Astrocyte (in vitro differentiated cells and primary cell): ENCODE results near the gene SYNM. TPM values are rescaled to one million over a fixed set of nuclear protein-coding genes. Genes with fewer than 3 reads are reported as not detected.

Source experiments
- DNase-seq: peaks from one replicate; pipeline ENCODE4 v3.0.0-alpha.2; 2010; ENCODE audit warnings: low read depth
- FAIRE-seq: peaks from 2 replicates; lab custom pipeline; 2011; peaks lifted over from hg19 to GRCh38; lab: Jason Lieb, UNC
- H2AFZ ChIP-seq: 2 replicates; pipeline ENCODE4 v1.6.0; 2012; ENCODE audit warnings: low read depth, low read length, inconsistent platforms
- H3K27ac ChIP-seq: 2 replicates; pipeline ENCODE4 v1.5.1; 2011; ENCODE audit warnings: low read depth, low read length, inconsistent platforms
- H3K27me3 ChIP-seq: 2 replicates; pipeline ENCODE4 v1.6.0; 2011; ENCODE audit warnings: low read length, inconsistent platforms; ENCODE audit not compliant: insufficient read depth
- H3K36me3 ChIP-seq: 2 replicates; pipeline ENCODE4 v1.5.1; 2011; ENCODE audit warnings: low read length, inconsistent platforms; ENCODE audit not compliant: insufficient read depth
- H3K4me1 ChIP-seq: 2 replicates; pipeline ENCODE4 v1.5.1; 2011; ENCODE audit warnings: low read length, inconsistent platforms; ENCODE audit not compliant: insufficient read depth
- H3K4me2 ChIP-seq: 2 replicates; pipeline ENCODE4 v1.6.0; 2012; ENCODE audit warnings: low read length, inconsistent platforms
- H3K4me3 ChIP-seq: 2 replicates; pipeline ENCODE4 v1.5.1; 2011; ENCODE audit warnings: low read depth, mild to moderate bottlenecking, low read length, inconsistent platforms; ENCODE audit not compliant: insufficient read depth
- H3K79me2 ChIP-seq: 2 replicates; pipeline ENCODE4 v1.6.0; 2012; ENCODE audit warnings: mild to moderate bottlenecking, low read length, inconsistent platforms; ENCODE audit not compliant: insufficient read depth
- H3K9ac ChIP-seq: 2 replicates; pipeline ENCODE4 v1.6.0; 2012; ENCODE audit warnings: mild to moderate bottlenecking, low read length, inconsistent platforms
- H3K9me3 ChIP-seq: 2 replicates; pipeline ENCODE4 v1.5.1; 2012; ENCODE audit warnings: low read depth, mild to moderate bottlenecking, low read length, inconsistent platforms; ENCODE audit not compliant: insufficient read depth
- H4K20me1 ChIP-seq: 2 replicates; pipeline ENCODE4 v1.6.0; 2012; ENCODE audit warnings: low read length, inconsistent platforms; ENCODE audit not compliant: insufficient read depth
- H3K27ac Mint-ChIP-seq: one replicate; pipeline ENCODE4 v1.8.0; 2021; ENCODE audit warnings: mild to moderate bottlenecking, mixed read lengths; ENCODE audit not compliant: unreplicated experiment
- H3K27me3 Mint-ChIP-seq: one replicate; pipeline ENCODE4 v1.8.0; 2021; ENCODE audit warnings: low read depth, mixed read lengths; ENCODE audit not compliant: unreplicated experiment
- H3K36me3 Mint-ChIP-seq: one replicate; pipeline ENCODE4 v1.8.0; 2021; ENCODE audit warnings: low read depth, mixed read lengths; ENCODE audit not compliant: unreplicated experiment
- H3K4me1 Mint-ChIP-seq: one replicate; pipeline ENCODE4 v1.8.0; 2021; ENCODE audit warnings: low read depth, mixed read lengths; ENCODE audit not compliant: unreplicated experiment
- H3K4me3 Mint-ChIP-seq: one replicate; pipeline ENCODE4 v1.8.0; 2021; ENCODE audit warnings: mild to moderate bottlenecking, moderate library complexity, mixed read lengths; ENCODE audit not compliant: unreplicated experiment
- H3K9me3 Mint-ChIP-seq: one replicate; pipeline ENCODE4 v1.8.0; 2021; ENCODE audit warnings: mild to moderate bottlenecking, mixed read lengths; ENCODE audit not compliant: unreplicated experiment
- EZH2 ChIP-seq: IDR thresholded peaks from 2 replicates; pipeline ENCODE4 v1.6.1; 2012; ENCODE audit warnings: mild to moderate bottlenecking, low read length, inconsistent platforms; ENCODE audit not compliant: insufficient read depth
- total RNA-seq: library from RNA; stranded (reverse); gene quantifications from 2 replicates; pipeline ENCODE4 v1.2.1, GENCODE V29; 2021
- TF ChIP-seq, protein P1 (sequence below): IDR thresholded peaks from 2 replicates; pipeline ENCODE4 v1.5.1; 2011; ENCODE audit warnings: low read depth, mild to moderate bottlenecking, inconsistent platforms, low read length, moderate library complexity; ENCODE audit not compliant: insufficient read depth

Gene SYNM
- total RNA-seq, 1 donor from 2014 or later: 9.7 TPM

DNA sequence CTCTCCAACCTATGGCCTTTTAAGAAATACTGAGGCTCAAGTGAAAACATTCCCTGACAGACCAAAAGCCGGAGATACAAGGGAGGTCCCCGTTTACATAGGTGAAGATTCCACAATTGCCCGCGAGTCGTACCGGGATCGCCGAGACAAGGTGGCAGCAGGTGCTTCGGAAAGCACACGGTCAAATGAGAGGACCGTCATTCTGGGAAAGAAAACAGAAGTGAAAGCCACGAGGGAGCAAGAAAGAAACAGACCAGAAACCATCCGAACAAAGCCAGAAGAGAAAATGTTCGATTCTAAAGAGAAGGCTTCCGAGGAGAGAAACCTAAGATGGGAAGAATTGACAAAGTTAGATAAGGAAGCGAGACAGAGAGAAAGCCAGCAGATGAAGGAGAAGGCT, 24.8 kb downstream of the SYNM start:
- Histone ChIP-seq H4K20me1 (no peaks in the 10 kb centered on the region), H3K27ac (no peak overlapping the region), H3K9ac (peak overlapping the region; percentile 10), H2AFZ (no peak overlapping the region), H3K36me3 (no peaks in the 10 kb centered on the region), H3K27me3 (no peaks in the 10 kb centered on the region), H3K4me3 (no peak overlapping the region), H3K9me3 (no peaks in the 10 kb centered on the region), H3K4me2 (peak overlapping the region; percentile 62), H3K4me1 (peaks cover 27% of the 10 kb centered on the region), H3K79me2 (no peaks in the 10 kb centered on the region)
- no peak overlapping the region for H3K27ac Mint-ChIP-seq
- peaks cover 45% of the 10 kb centered on the region for H3K36me3 Mint-ChIP-seq
- no peak overlapping the region for H3K4me3 Mint-ChIP-seq
- no peaks in the 10 kb centered on the region for H3K27me3 Mint-ChIP-seq
- no peak for DNase-seq
- no peak for FAIRE-seq
- H3K4me1 Mint-ChIP-seq: peaks cover 31% of the 10 kb centered on the region
- TF ChIP-seq, protein P1, sequence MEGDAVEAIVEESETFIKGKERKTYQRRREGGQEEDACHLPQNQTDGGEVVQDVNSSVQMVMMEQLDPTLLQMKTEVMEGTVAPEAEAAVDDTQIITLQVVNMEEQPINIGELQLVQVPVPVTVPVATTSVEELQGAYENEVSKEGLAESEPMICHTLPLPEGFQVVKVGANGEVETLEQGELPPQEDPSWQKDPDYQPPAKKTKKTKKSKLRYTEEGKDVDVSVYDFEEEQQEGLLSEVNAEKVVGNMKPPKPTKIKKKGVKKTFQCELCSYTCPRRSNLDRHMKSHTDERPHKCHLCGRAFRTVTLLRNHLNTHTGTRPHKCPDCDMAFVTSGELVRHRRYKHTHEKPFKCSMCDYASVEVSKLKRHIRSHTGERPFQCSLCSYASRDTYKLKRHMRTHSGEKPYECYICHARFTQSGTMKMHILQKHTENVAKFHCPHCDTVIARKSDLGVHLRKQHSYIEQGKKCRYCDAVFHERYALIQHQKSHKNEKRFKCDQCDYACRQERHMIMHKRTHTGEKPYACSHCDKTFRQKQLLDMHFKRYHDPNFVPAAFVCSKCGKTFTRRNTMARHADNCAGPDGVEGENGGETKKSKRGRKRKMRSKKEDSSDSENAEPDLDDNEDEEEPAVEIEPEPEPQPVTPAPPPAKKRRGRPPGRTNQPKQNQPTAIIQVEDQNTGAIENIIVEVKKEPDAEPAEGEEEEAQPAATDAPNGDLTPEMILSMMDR: no peak
- no peaks in the 10 kb centered on the region for H3K9me3 Mint-ChIP-seq

DNA sequence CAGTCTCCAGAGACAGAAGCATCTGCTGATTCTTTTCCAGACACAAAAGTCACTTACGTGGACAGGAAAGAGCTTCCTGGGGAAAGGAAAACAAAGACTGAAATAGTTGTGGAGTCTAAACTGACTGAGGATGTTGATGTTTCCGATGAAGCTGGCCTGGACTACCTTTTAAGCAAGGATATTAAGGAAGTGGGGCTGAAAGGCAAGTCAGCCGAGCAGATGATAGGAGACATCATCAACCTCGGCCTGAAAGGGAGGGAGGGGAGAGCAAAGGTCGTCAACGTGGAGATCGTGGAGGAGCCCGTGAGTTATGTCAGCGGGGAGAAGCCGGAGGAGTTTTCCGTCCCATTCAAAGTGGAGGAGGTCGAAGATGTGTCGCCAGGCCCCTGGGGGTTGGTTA, 25.4 kb downstream of the SYNM start:
- Histone ChIP-seq H3K9me3 (no peaks in the 10 kb centered on the region), H4K20me1 (no peaks in the 10 kb centered on the region), H3K4me2 (peak overlapping the region; percentile 62), H3K36me3 (no peaks in the 10 kb centered on the region), H3K27ac (no peak overlapping the region), H3K9ac (peak overlapping the region; percentile 10), H3K27me3 (no peaks in the 10 kb centered on the region), H3K4me3 (no peak overlapping the region), H3K79me2 (no peaks in the 10 kb centered on the region), H2AFZ (no peak overlapping the region), H3K4me1 (peaks cover 25% of the 10 kb centered on the region)
- Mint-ChIP-seq H3K27me3 (no peaks in the 10 kb centered on the region), H3K9me3 (no peaks in the 10 kb centered on the region), H3K4me3 (no peak overlapping the region), H3K36me3 (peaks cover 45% of the 10 kb centered on the region), H3K27ac (no peak overlapping the region), H3K4me1 (peaks cover 29% of the 10 kb centered on the region)
- TF ChIP-seq, protein P1: no peak
- TF ChIP-seq EZH2: no peak
- no peak for FAIRE-seq
- no peak for DNase-seq

DNA sequence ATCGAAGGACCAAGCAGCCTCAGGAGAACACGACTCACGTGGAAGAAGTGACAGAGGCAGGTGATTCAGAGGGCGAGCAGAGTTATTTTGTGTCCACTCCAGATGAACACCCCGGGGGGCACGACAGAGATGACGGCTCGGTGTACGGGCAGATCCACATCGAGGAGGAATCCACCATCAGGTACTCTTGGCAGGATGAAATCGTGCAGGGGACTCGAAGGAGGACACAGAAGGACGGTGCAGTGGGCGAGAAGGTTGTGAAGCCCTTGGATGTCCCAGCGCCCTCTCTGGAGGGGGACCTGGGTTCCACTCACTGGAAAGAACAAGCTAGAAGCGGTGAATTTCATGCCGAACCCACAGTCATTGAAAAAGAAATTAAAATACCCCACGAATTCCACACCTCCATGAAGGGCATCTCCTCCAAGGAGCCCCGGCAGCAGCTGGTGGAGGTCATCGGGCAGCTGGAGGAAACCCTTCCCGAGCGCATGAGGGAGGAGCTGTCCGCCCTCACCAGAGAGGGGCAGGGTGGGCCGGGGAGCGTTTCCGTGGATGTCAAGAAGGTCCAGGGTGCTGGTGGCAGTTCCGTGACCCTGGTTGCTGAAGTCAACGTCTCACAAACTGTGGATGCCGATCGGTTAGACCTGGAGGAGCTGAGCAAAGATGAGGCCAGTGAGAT, 26.0 kb downstream of the SYNM start:
- FAIRE-seq: no peak
- peaks cover 24% of the 10 kb centered on the region for H3K4me1 Mint-ChIP-seq
- no peak overlapping the region for H3K4me3 Mint-ChIP-seq

More for the DNA sequence above, 26.0 kb downstream of the SYNM start:
- Histone ChIP-seq H3K27ac (no peak overlapping the region), H3K4me3 (no peak overlapping the region), H4K20me1 (no peaks in the 10 kb centered on the region), H3K4me2 (peak overlapping the region; percentile 62), H3K9ac (no peak overlapping the region), H2AFZ (no peak overlapping the region), H3K79me2 (no peaks in the 10 kb centered on the region), H3K4me1 (peaks cover 25% of the 10 kb centered on the region), H3K36me3 (no peaks in the 10 kb centered on the region), H3K9me3 (no peaks in the 10 kb centered on the region), H3K27me3 (no peaks in the 10 kb centered on the region)
- H3K9me3 Mint-ChIP-seq: no peaks in the 10 kb centered on the region
- TF ChIP-seq, protein P1: no peak
- TF ChIP-seq EZH2: no peak
- no peak for DNase-seq
- H3K36me3 Mint-ChIP-seq: peaks cover 45% of the 10 kb centered on the region
- no peaks in the 10 kb centered on the region for H3K27me3 Mint-ChIP-seq
- H3K27ac Mint-ChIP-seq: no peak overlapping the region
